Suprapubic skin (tissue), 4 donors: ENCODE measurements around the gene SPRN. TPM values are rescaled to one million over a fixed set of nuclear protein-coding genes. Genes with fewer than 3 reads are reported as not detected.
A peak's percentile ranks its signal among the peaks of the same experiment; 100 is the strongest.

Experiments used
- DNase-seq, 2 donors: peaks; one replicate each; pipeline ENCODE4 v3.0.0-alpha.2; 2019; ENCODE audit warnings: low spot score in 2 of 2
- H3K27ac ChIP-seq: fragments of 200-600 bp; sonication (generic); one replicate; pipeline ENCODE4 v1.5.1; 2019
- H3K27me3 ChIP-seq: fragments of 200-600 bp; sonication (generic); one replicate; pipeline ENCODE4 v1.5.1; 2019
- H3K36me3 ChIP-seq: fragments of 200-600 bp; sonication (generic); one replicate; pipeline ENCODE4 v1.5.1; 2019
- H3K4me1 ChIP-seq: fragments of 200-600 bp; sonication (generic); one replicate; pipeline ENCODE4 v1.5.1; 2019
- H3K4me3 ChIP-seq: fragments of 200-600 bp; sonication (generic); one replicate; pipeline ENCODE4 v1.5.1; 2019; ENCODE audit warnings: mild to moderate bottlenecking
- H3K9me3 ChIP-seq: fragments of 200-600 bp; sonication (generic); one replicate; pipeline ENCODE4 v1.5.1; 2019
- CTCF ChIP-seq, 2 donors: fragments of 200-600 bp in 1 of 2; fragments of 450-650 bp in 1 of 2; sonication (generic) in 1 of 2; IDR thresholded peaks; one replicate each; pipeline ENCODE4 v1.5.1; 2016 to 2019; ENCODE audit warnings: antibody characterized with exemption in 2 of 2, mild to moderate bottlenecking in 1 of 2, moderate library complexity in 1 of 2
- EP300 ChIP-seq: sonication (generic); formaldehyde crosslinking; IDR thresholded peaks from one replicate; pipeline ENCODE4 v1.6.1; 2017; ENCODE audit warnings: antibody characterized with exemption
- POLR2A ChIP-seq, 2 donors: fragments of 450-650 bp; IDR thresholded peaks; one replicate each; pipeline ENCODE4 v1.6.1; 2017; ENCODE audit warnings: antibody characterized with exemption in 2 of 2, mild to moderate bottlenecking in 2 of 2, moderate library complexity in 2 of 2
- POLR2AphosphoS5 ChIP-seq, 3 donors: sonication (generic); formaldehyde crosslinking; IDR thresholded peaks; one replicate each; pipeline ENCODE4 v1.6.1; 2017; ENCODE audit warnings: antibody characterized with exemption in 3 of 3
- WGBS: methylation state at CpG from one replicate; pipeline ENCODE4 v1.1.5; 2018; 5-methylcytosine and 5-hydroxymethylcytosine counted together
- total RNA-seq, 4 donors: library from RNA; depleted of rRNA; stranded (reverse); fragments of >200 nt; gene quantifications; one replicate each; pipeline ENCODE4 v1.1.0, GENCODE V29; 2016

SPRN gene
- total RNA-seq, 4 donors from 2014 or later: 0.23 to 0.56 TPM; not detected in 2

- H3K36me3 ChIP-seq: peaks cover 10% of the 10 kb centered on the region
- TF ChIP-seq CTCF (IDR thresholded peaks at IDR 0.05): no peak
- no peak for TF ChIP-seq POLR2A (IDR thresholded peaks at IDR 0.05)
- no peak for TF ChIP-seq EP300
- TF ChIP-seq POLR2AphosphoS5 (IDR thresholded peaks at IDR 0.05): no peak
- no peak for DNase-seq
- no peaks in the 10 kb centered on the region for H3K9me3 ChIP-seq
- H3K27ac ChIP-seq: no peak overlapping the region
- 78% methylated on average over 12 of the region's 12 CpGs for WGBS
- H3K4me1 ChIP-seq: peaks cover 42% of the 10 kb centered on the region
- no peak overlapping the region for H3K4me3 ChIP-seq
- no peaks in the 10 kb centered on the region for H3K27me3 ChIP-seq
Measured at GRCh38 chr10:133375357-133376115, 48.9 kb downstream of the SPRN start.

GRCh38 chr10:133373174-133374090, 51.0 kb downstream of the SPRN start, which contains the start of gene ECHS1:
ECHS1 (minus strand) TSS chr10:133373354; CDS start chr10:133373333, 21 bp downstream.
- H3K36me3 ChIP-seq: peaks cover 31% of the 10 kb centered on the region
- no peaks in the 10 kb centered on the region for H3K9me3 ChIP-seq
- H3K4me1 ChIP-seq: peaks cover 31% of the 10 kb centered on the region
- DNase-seq: peak; percentile 95 to 97
- peak within 1 kb of the TSS; percentile 88 for H3K27ac ChIP-seq
- TF ChIP-seq CTCF (IDR thresholded peaks at IDR 0.05) (no peak), EP300 (no peak), POLR2AphosphoS5 (IDR thresholded peaks at IDR 0.05) (no peak), POLR2A (IDR thresholded peaks at IDR 0.05) (no peak)
- 2% methylated on average over 22 of the region's 89 CpGs for WGBS
- no peaks in the 10 kb centered on the region for H3K27me3 ChIP-seq
- H3K4me3 ChIP-seq: peak within 1 kb of the TSS; percentile 90

DNA sequence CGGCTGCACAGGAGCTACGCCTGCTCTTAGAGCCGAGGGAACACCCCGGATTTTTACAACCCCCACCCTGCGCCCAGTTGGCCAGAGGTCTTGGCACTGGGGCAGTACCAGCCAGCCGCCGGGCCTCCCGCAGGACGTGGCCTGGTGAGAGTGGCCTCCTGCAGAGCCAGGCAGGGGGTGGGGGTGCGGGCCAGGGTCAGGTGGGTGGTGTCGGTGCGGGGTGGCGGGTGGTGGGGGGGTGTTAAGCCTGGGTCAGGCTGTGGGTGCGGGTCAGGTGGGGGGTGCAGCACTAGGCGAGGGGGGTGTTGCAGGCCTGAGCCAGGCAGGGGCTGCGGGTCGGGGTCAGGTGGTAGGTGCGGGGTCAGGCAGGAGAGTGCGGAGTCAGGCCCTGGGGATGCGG, 51.9 kb downstream of the SPRN start:
- no CpG with 5 or more reads among the region's 20 CpGs for WGBS
- Histone ChIP-seq H3K9me3 (no peaks in the 10 kb centered on the region), H3K36me3 (peaks cover 38% of the 10 kb centered on the region), H3K4me1 (peaks cover 23% of the 10 kb centered on the region), H3K27ac (no peak overlapping the region), H3K27me3 (no peaks in the 10 kb centered on the region), H3K4me3 (peak overlapping the region; percentile 90)
- DNase-seq: no peak
- TF ChIP-seq POLR2A (IDR thresholded peaks at IDR 0.05) (no peak), EP300 (no peak), CTCF (IDR thresholded peaks at IDR 0.05) (no peak), POLR2AphosphoS5 (IDR thresholded peaks at IDR 0.05) (no peak)

Other genes starting within 250 kb of the SPRN start
- not detected for gene UTF1, start 194.4 kb downstream of the SPRN start, total RNA-seq
- 1 to 10 TPM in 1 of 4 donors, under 1 TPM in 2, not detected in 1; 0.17 to 2.3 (median 0.21) TPM for gene VENTX, start 186.8 kb downstream of the SPRN start, total RNA-seq
- 10 to 100 TPM in 1 of 4 donors, 1 to 10 TPM in 3; 3.0 to 18.4 (median 4.1) TPM for gene ADAM8, start 147.8 kb downstream of the SPRN start, total RNA-seq
- 100 to 1,000 TPM in 1 of 4 donors, 10 to 100 TPM in 3; 44.5 to 107 (median 57.1) TPM for gene TUBGCP2, start 115.8 kb downstream of the SPRN start, total RNA-seq
- gene ZNF511, start 115.7 kb downstream of the SPRN start, total RNA-seq: 10 to 100 TPM; 15.5 to 24.4 (median 17.3) TPM
- under 1 TPM in 1 of 4 donors, not detected in 3; 0.30 TPM for gene CALY, start 87.7 kb downstream of the SPRN start, total RNA-seq
- gene PRAP1, start 77.3 kb downstream of the SPRN start, total RNA-seq: 1 to 10 TPM in 1 of 4 donors, not detected in 3; 2.2 TPM
- gene FUOM, start 66.6 kb downstream of the SPRN start, total RNA-seq: 10 to 100 TPM in 3 of 4 donors, 1 to 10 TPM in 1; 7.8 to 13.8 (median 11.7) TPM
- gene ECHS1, start 51.3 kb downstream of the SPRN start, total RNA-seq: 10 to 100 TPM; 44.2 to 64.9 (median 54.7) TPM
- gene PAOX, start 45.4 kb downstream of the SPRN start, total RNA-seq: 10 to 100 TPM in 2 of 4 donors, 1 to 10 TPM in 2; 7.8 to 23.4 (median 14.3) TPM
- 10 to 100 TPM; 20.5 to 79.7 (median 36.0) TPM for gene MTG1, start 30.5 kb downstream of the SPRN start, total RNA-seq
- 10 to 100 TPM in 1 of 4 donors, 1 to 10 TPM in 3; 1.2 to 10.7 (median 2.0) TPM for gene SCART1, start 29.3 kb upstream of the SPRN start, total RNA-seq
- 10 to 100 TPM in 3 of 4 donors, 1 to 10 TPM in 1; 4.5 to 28.0 (median 19.3) TPM for gene CYP2E1, start 102.7 kb upstream of the SPRN start, total RNA-seq
- gene SYCE1, start 141.0 kb upstream of the SPRN start, total RNA-seq: 1 to 10 TPM in 1 of 4 donors, not detected in 3; 5.9 TPM
- not detected for gene FRG2B, start 202.2 kb upstream of the SPRN start, total RNA-seq